CD14-positive monocyte (primary cell): ENCODE results near the gene IL1RAPL1. TPM values are rescaled to one million over a fixed set of nuclear protein-coding genes. Genes with fewer than 3 reads are reported as not detected.

Experiments
- DNase-seq, 3 donors: peaks; one replicate each; pipeline ENCODE4 v3.0.0-alpha.2; 2011 to 2022
- H2AFZ ChIP-seq: 2 replicates; pipeline ENCODE4 v1.6.0; 2012; ENCODE audit warnings: mild to moderate bottlenecking, low read depth, low read length, inconsistent platforms; ENCODE audit not compliant: insufficient read depth, poor library complexity, severe bottlenecking
- H3K27ac ChIP-seq, 2 donors: 1 replicate in 1 of 2; 2 replicates in 1 of 2; pipeline ENCODE4 v1.5.1; 2012 to 2013; ENCODE audit warnings: low read length in 2 of 2, control low read depth in 1 of 2, inconsistent platforms in 1 of 2, low read depth in 1 of 2, mild to moderate bottlenecking in 1 of 2
- H3K27me3 ChIP-seq, 2 donors: one replicate each; pipeline versions ENCODE4 v1.6.0 to v1.6.1; 2011 to 2013; ENCODE audit warnings: low read length in 2 of 2; ENCODE audit not compliant: control insufficient read depth in 2 of 2, insufficient read depth in 2 of 2
- H3K36me3 ChIP-seq, 2 donors: replicated peaks in 1 of 2; 1 replicate in 1 of 2; 2 replicates in 1 of 2; pipeline versions ENCODE4 v1.5.1 to v1.6.1; 2012 to 2013; ENCODE audit warnings: low read length in 2 of 2, control low read depth in 1 of 2, inconsistent platforms in 1 of 2, mild to moderate bottlenecking in 1 of 2; ENCODE audit not compliant: insufficient read depth in 2 of 2, control insufficient read depth in 1 of 2
- H3K4me1 ChIP-seq, 2 donors: 1 replicate in 1 of 2; 2 replicates in 1 of 2; pipeline versions ENCODE4 v1.5.1 to v1.6.1; 2012 to 2013; ENCODE audit warnings: low read length in 2 of 2, control low read depth in 1 of 2, inconsistent platforms in 1 of 2, mild to moderate bottlenecking in 1 of 2, moderate library complexity in 1 of 2; ENCODE audit not compliant: insufficient read depth in 2 of 2, control insufficient read depth in 1 of 2
- H3K4me2 ChIP-seq: replicated peaks from 2 replicates; pipeline ENCODE3; 2012; ENCODE audit warnings: low read length, moderate library complexity, mild to moderate bottlenecking; ENCODE audit not compliant: poor library complexity, severe bottlenecking; ENCODE audit errors: extremely low read depth
- H3K4me3 ChIP-seq, 3 experiments: fragments of 200-600 bp in 1 of 3; sonication (generic) in 1 of 3; replicated peaks in 1 of 3; 1 replicate in 2 of 3; 2 replicates in 1 of 3; pipeline ENCODE4 v1.5.1; 2011 to 2013; ENCODE audit warnings: low read length in 3 of 3, mild to moderate bottlenecking in 3 of 3, control low read depth in 2 of 3, low read depth in 2 of 3, inconsistent platforms in 1 of 3, moderate library complexity in 1 of 3
- H3K79me2 ChIP-seq: 2 replicates; pipeline ENCODE4 v1.6.0; 2012; ENCODE audit warnings: mild to moderate bottlenecking, control low read depth, inconsistent platforms, low read length, moderate library complexity; ENCODE audit not compliant: insufficient read depth
- H3K9ac ChIP-seq: 2 replicates; pipeline ENCODE4 v1.6.0; 2017; ENCODE audit warnings: low read length, mild to moderate bottlenecking; ENCODE audit not compliant: insufficient read depth, poor library complexity, severe bottlenecking
- H3K9me3 ChIP-seq, 2 donors: replicated peaks in 1 of 2; 1 replicate in 1 of 2; 2 replicates in 1 of 2; pipeline versions ENCODE4 v1.5.1 to v1.6.1; 2012 to 2013; ENCODE audit warnings: low read length in 2 of 2, control low read depth in 1 of 2; ENCODE audit not compliant: control insufficient read depth in 1 of 2, insufficient read depth in 1 of 2
- H4K20me1 ChIP-seq: 2 replicates; pipeline ENCODE4 v1.6.0; 2012; ENCODE audit warnings: mild to moderate bottlenecking, low read length, control low read depth, moderate library complexity; ENCODE audit not compliant: insufficient read depth
- H3K27ac Mint-ChIP-seq, 7 donors: one replicate each; pipeline ENCODE4 v1.8.0; 2020; ENCODE audit warnings: mild to moderate bottlenecking in 7 of 7, mixed read lengths in 7 of 7, moderate library complexity in 6 of 7, inconsistent platforms in 2 of 7
- H3K27me3 Mint-ChIP-seq, 3 donors: one replicate each; pipeline ENCODE4 v1.8.0; 2021 to 2022; ENCODE audit warnings: low read depth in 3 of 3, mild to moderate bottlenecking in 3 of 3, mixed read lengths in 3 of 3, moderate library complexity in 3 of 3, inconsistent platforms in 1 of 3
- H3K36me3 Mint-ChIP-seq, 2 donors: one replicate each; pipeline ENCODE4 v1.8.0; 2020; ENCODE audit warnings: mixed read lengths in 2 of 2, inconsistent platforms in 1 of 2, mild to moderate bottlenecking in 1 of 2
- H3K4me1 Mint-ChIP-seq: one replicate; pipeline ENCODE4 v1.8.0; 2020; ENCODE audit warnings: mild to moderate bottlenecking, mixed read lengths
- H3K4me3 Mint-ChIP-seq, 2 donors: one replicate each; pipeline ENCODE4 v1.8.0; 2020; ENCODE audit warnings: mild to moderate bottlenecking in 2 of 2, mixed read lengths in 2 of 2, moderate library complexity in 1 of 2
- H3K9me3 Mint-ChIP-seq, 7 donors: one replicate each; pipeline ENCODE4 v1.8.0; 2020 to 2022; ENCODE audit warnings: mixed read lengths in 7 of 7, mild to moderate bottlenecking in 6 of 7, moderate library complexity in 6 of 7, inconsistent platforms in 2 of 7
- WGBS: methylation state at CpG from one replicate; pipeline ENCODE4 v1.1.5; 2013; ENCODE audit warnings: missing lambda C conversion rate; ENCODE audit not compliant: insufficient coverage; 5-methylcytosine and 5-hydroxymethylcytosine counted together
- intact Hi-C, 2 donors: fragments of 100-400 bp; cut with micrococcal nuclease; formaldehyde crosslinking; loops; one replicate each; pipeline versions ENCODE4 v1.15.0 to v1.15.1; 2023
- polyA plus RNA-seq, 3 donors: library from polyadenylated mRNA; depleted of rRNA in 1 of 3; unstranded in 2 of 3; stranded (reverse) in 1 of 3; fragments of 300-500 nt in 2 of 3; fragments of >200 nt in 1 of 3; fragmentation: Illumina TruSeq in 2 of 3; gene quantifications; 1 replicate in 2 of 3; 2 replicates in 1 of 3; pipeline ENCODE4 v1.2.3, GENCODE V29; 2012 to 2021
- TF ChIP-seq, protein P1 (sequence below): fragments of 200-600 bp; IDR thresholded peaks from one replicate; pipeline ENCODE4 v1.8.0; 2022; ENCODE audit warnings: antibody characterized with exemption, mild to moderate bottlenecking

The IL1RAPL1 gene
- polyA plus RNA-seq, 3 donors: not detected

DNA sequence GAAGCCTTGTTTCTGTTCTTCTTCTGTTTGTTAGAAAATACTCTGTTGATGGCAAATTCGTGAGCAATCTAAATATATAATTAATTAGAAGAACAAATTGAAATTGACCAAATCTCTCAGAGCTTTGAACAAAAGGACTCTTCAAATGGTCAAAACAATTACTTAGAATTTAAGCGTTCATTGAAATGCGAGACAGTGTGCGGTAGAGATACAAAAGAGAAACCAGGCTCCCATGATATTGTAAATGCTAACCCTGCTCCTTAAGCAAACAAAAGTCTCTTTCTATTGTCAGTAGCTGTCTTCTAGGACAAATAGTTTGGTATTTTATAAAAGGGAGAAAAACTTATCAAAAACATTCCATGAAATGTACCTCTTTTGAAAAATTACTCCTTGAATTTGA, 1174.8 kb downstream of the IL1RAPL1 start:
- H3K4me3 Mint-ChIP-seq: no peak overlapping the region
- no CpG with 5 or more reads among the region's 4 CpGs for WGBS
- intact Hi-C loops: no loop called here
- H3K9me3 Mint-ChIP-seq: peaks cover 0 to 2% (median 0%) of the 10 kb centered on the region in 7 donors
- TF ChIP-seq, protein P1, sequence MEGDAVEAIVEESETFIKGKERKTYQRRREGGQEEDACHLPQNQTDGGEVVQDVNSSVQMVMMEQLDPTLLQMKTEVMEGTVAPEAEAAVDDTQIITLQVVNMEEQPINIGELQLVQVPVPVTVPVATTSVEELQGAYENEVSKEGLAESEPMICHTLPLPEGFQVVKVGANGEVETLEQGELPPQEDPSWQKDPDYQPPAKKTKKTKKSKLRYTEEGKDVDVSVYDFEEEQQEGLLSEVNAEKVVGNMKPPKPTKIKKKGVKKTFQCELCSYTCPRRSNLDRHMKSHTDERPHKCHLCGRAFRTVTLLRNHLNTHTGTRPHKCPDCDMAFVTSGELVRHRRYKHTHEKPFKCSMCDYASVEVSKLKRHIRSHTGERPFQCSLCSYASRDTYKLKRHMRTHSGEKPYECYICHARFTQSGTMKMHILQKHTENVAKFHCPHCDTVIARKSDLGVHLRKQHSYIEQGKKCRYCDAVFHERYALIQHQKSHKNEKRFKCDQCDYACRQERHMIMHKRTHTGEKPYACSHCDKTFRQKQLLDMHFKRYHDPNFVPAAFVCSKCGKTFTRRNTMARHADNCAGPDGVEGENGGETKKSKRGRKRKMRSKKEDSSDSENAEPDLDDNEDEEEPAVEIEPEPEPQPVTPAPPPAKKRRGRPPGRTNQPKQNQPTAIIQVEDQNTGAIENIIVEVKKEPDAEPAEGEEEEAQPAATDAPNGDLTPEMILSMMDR: no peak
- Histone ChIP-seq H3K79me2 (no peaks in the 10 kb centered on the region), H3K27ac (no peak overlapping the region), H3K4me1 (no peaks in the 10 kb centered on the region), H3K4me3 (no peak overlapping the region), H3K27me3 (no peaks in the 10 kb centered on the region), H3K9me3 (no peaks in the 10 kb centered on the region), H3K9ac (no peak overlapping the region), H3K4me2 (no peak overlapping the region), H4K20me1 (no peaks in the 10 kb centered on the region), H3K36me3 (no peaks in the 10 kb centered on the region), H2AFZ (no peak overlapping the region)
- no peaks in the 10 kb centered on the region for H3K36me3 Mint-ChIP-seq
- DNase-seq: no peak
- no peaks in the 10 kb centered on the region for H3K4me1 Mint-ChIP-seq
- no peak overlapping the region for H3K27ac Mint-ChIP-seq
- no peaks in the 10 kb centered on the region for H3K27me3 Mint-ChIP-seq

DNA sequence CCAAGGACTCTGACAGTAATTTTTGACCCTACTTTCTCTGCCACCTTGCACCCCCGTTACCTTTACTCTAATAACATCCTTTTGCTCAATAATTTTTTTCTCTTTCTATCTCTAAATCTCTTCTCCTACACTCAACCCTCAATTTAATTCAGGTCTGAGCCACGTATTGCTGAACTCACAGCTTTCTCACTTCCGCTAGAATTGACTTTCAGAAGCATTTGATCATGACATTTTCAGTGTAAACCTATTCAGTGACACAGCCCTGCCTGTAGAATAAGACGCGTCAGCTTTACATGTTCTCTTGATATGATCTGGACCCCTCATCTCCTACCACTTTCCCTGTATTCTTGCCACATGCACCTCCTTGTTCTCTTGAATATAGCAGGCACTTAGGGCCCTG, 1188.6 kb downstream of the IL1RAPL1 start:
- no peak overlapping the region for H3K9ac ChIP-seq
- H3K4me1 Mint-ChIP-seq: no peaks in the 10 kb centered on the region
- no peak overlapping the region for H3K4me3 Mint-ChIP-seq
- intact Hi-C loops: no loop called here
- no peak for DNase-seq
- H3K36me3 ChIP-seq: no peaks in the 10 kb centered on the region
- H3K9me3 Mint-ChIP-seq: no peaks in the 10 kb centered on the region
- TF ChIP-seq, protein P1: no peak
- H3K79me2 ChIP-seq: no peaks in the 10 kb centered on the region
- no peaks in the 10 kb centered on the region for H3K27me3 Mint-ChIP-seq
- H2AFZ ChIP-seq: no peak overlapping the region
- H3K4me2 ChIP-seq: no peak overlapping the region
- H3K4me3 ChIP-seq: no peak overlapping the region
- H3K9me3 ChIP-seq: no peaks in the 10 kb centered on the region
- no peak overlapping the region for H3K27ac ChIP-seq
- H3K36me3 Mint-ChIP-seq: no peaks in the 10 kb centered on the region
- H3K27ac Mint-ChIP-seq: no peak overlapping the region
- 100% methylated on average over 3 of the region's 5 CpGs for WGBS
- no peaks in the 10 kb centered on the region for H4K20me1 ChIP-seq
- H3K27me3 ChIP-seq: no peaks in the 10 kb centered on the region
- H3K4me1 ChIP-seq: no peaks in the 10 kb centered on the region
